Measurements from ENCODE around the gene VDAC1. TPM values are rescaled to one million over a fixed set of nuclear protein-coding genes. Genes with fewer than 3 reads are reported as not detected.

The VDAC1 gene
- total RNA-seq, 1 experiment from 2014 or later = 395 TPM

- CTCF ChIA-PET = no interaction called here
- TF ChIP-seq SIN3A (IDR thresholded peaks at IDR 0.05; ENCODE audit: borderline replicate concordance, insufficient read depth, low read depth, low read length) (no peak), POLR2AphosphoS5 (IDR thresholded peaks at IDR 0.05; ENCODE audit: low read depth, low read length) (no peak), CTCF (IDR thresholded peaks at IDR 0.05) (no peak), TCF7L2 (IDR thresholded peaks at IDR 0.05; ENCODE audit: low read depth, low read length) (no peak)
- TF ChIP-seq, protein P1, sequence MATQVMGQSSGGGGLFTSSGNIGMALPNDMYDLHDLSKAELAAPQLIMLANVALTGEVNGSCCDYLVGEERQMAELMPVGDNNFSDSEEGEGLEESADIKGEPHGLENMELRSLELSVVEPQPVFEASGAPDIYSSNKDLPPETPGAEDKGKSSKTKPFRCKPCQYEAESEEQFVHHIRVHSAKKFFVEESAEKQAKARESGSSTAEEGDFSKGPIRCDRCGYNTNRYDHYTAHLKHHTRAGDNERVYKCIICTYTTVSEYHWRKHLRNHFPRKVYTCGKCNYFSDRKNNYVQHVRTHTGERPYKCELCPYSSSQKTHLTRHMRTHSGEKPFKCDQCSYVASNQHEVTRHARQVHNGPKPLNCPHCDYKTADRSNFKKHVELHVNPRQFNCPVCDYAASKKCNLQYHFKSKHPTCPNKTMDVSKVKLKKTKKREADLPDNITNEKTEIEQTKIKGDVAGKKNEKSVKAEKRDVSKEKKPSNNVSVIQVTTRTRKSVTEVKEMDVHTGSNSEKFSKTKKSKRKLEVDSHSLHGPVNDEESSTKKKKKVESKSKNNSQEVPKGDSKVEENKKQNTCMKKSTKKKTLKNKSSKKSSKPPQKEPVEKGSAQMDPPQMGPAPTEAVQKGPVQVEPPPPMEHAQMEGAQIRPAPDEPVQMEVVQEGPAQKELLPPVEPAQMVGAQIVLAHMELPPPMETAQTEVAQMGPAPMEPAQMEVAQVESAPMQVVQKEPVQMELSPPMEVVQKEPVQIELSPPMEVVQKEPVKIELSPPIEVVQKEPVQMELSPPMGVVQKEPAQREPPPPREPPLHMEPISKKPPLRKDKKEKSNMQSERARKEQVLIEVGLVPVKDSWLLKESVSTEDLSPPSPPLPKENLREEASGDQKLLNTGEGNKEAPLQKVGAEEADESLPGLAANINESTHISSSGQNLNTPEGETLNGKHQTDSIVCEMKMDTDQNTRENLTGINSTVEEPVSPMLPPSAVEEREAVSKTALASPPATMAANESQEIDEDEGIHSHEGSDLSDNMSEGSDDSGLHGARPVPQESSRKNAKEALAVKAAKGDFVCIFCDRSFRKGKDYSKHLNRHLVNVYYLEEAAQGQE (IDR thresholded peaks at IDR 0.05; ENCODE audit: insufficient read depth in 1 of 2, low read depth in 2 of 2, low read length in 1 of 2) = no peak
- intact Hi-C loops (cut with micrococcal nuclease; ENCODE audit: unreplicated experiment) = loop anchor here (5.0 kb wide), 1 partner anchor 519 kb away; no protein-coding TSS in a partner anchor
Observed at GRCh38 chr5:133941456-133942196, 63.1 kb downstream of the VDAC1 start.

DNA sequence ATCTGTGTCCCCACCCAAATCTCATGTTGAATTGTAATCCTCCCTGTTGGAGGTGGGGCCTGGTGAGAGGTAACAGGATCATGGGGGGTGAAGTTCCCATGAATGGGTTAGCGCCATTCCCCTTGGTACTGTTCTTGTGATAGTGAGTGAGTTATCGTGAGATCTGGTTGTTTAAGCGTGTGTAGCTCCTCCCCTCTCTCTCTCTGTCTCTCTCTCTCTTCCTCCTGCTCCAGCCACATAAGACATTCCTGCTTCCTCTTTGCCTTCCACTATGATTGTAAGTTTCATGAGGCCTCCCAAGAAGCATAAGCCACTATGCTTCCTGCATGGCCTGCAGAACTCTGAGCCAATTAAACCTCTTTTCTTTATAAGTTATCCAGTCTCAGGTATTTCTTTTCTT lies 65.1 kb downstream of the VDAC1 start:
- H3K27ac ChIP-seq (ENCODE audit: low read length) = no peak overlapping the region; the same call in 1 of the 2 replicates
- intact Hi-C loops (cut with micrococcal nuclease; ENCODE audit: unreplicated experiment) (loop anchor here (5.0 kb wide), 1 partner anchor 517 kb away; no protein-coding TSS in a partner anchor), in situ Hi-C loops (cut with HindIII; ENCODE audit: low pct_unique_long_range_greater_than_20kb, low sequenced_read_pairs) (no loop called here)
- H3K9me3 ChIP-seq (ENCODE audit: control insufficient read depth, insufficient read depth, low read depth, low read length) = no peaks in the 10 kb centered on the region
- H3K4me1 ChIP-seq (ENCODE audit: control insufficient read depth, insufficient read depth, low read length) = peaks cover 4% of the 10 kb centered on the region; the same call in 1 of the 2 replicates
- no peak overlapping the region for H3K4me3 ChIP-seq (ENCODE audit: low read depth in 2 of 2, low read length in 2 of 2)
- H3K36me3 ChIP-seq (ENCODE audit: control insufficient read depth, insufficient read depth, low read length) = no peaks in the 10 kb centered on the region
- ATAC-seq (no peak), DNase-seq (ENCODE audit: low read depth, low spot score) (no peak)
- ChIA-PET POLR2A (no interaction called here), CTCF (no interaction called here)
- no peaks in the 10 kb centered on the region for H3K27me3 ChIP-seq (ENCODE audit: control insufficient read depth, insufficient read depth, low read length)
- TF ChIP-seq CTCF (IDR thresholded peaks at IDR 0.05) (no peak), TCF7L2 (IDR thresholded peaks at IDR 0.05; ENCODE audit: low read depth, low read length) (no peak), SIN3A (IDR thresholded peaks at IDR 0.05; ENCODE audit: borderline replicate concordance, insufficient read depth, low read depth, low read length) (no peak), POLR2AphosphoS5 (IDR thresholded peaks at IDR 0.05; ENCODE audit: low read depth, low read length) (no peak)
- TF ChIP-seq, protein P1 (IDR thresholded peaks at IDR 0.05; ENCODE audit: insufficient read depth in 1 of 2, low read depth in 2 of 2, low read length in 1 of 2) = no peak
- no TSS peak for BruUV-seq (replicated peaks)

More at GRCh38 chr5:133941456-133942196, 63.1 kb downstream of the VDAC1 start:
- BruUV-seq (replicated peaks) = no TSS peak
- H3K27me3 ChIP-seq (ENCODE audit: control insufficient read depth, insufficient read depth, low read length) = no peaks in the 10 kb centered on the region
- no peak for ATAC-seq
- peaks cover 4% of the 10 kb centered on the region; the same call in 1 of the 2 replicates for H3K4me1 ChIP-seq (ENCODE audit: control insufficient read depth, insufficient read depth, low read length)
- no peak overlapping the region for H3K4me3 ChIP-seq (ENCODE audit: low read depth in 2 of 2, low read length in 2 of 2)
- in situ Hi-C loops (cut with HindIII; ENCODE audit: low pct_unique_long_range_greater_than_20kb, low sequenced_read_pairs) = no loop called here
- H3K36me3 ChIP-seq (ENCODE audit: control insufficient read depth, insufficient read depth, low read length) = no peaks in the 10 kb centered on the region
- no peak overlapping the region for H3K27ac ChIP-seq (ENCODE audit: low read length)
- POLR2A ChIA-PET = no interaction called here
- H3K9me3 ChIP-seq (ENCODE audit: control insufficient read depth, insufficient read depth, low read depth, low read length) = no peaks in the 10 kb centered on the region
- no peak for DNase-seq (ENCODE audit: low read depth, low spot score)
